Measurements from ENCODE around the gene OCIAD1. TPM values are rescaled to one million over a fixed set of nuclear protein-coding genes. Genes with fewer than 3 reads are reported as not detected.

The OCIAD1 gene
- total RNA-seq, 2 donors from 2014 or later, result 57.4 to 85.4 TPM

DNA sequence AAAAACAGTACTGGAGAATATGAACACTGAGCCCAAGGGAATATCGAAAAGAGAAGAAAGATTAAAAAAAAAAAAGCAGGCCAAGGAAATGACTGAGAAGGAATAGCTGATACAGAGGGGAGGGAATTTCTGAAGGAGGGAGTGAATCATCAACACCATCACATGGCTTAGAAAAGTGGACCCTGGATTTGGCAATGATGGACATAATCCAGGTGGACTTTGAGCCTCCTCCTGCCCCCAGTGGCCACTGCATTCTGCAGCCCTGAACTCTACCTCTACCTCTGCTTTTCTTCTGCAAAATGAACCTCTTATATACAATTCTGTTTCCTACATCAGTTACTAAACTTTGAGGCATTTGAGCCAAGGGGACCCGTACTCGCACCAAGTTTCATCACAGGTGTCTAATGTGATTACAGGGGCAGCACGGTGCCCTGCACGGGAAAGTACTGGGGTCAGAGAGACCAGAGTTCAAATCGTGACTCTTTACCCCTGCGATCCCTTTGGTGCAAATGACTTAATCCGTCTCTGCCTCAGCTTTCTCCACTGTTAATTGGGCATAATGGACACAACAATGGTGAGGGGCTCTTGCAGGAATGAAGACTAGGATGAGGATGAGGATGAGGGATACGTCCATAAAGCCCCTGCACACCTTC, 74.6 kb downstream of the OCIAD1 start:
- Histone ChIP-seq H3K36me3 (replicated peaks in 1 of 2; ENCODE audit: insufficient read depth in 1 of 2, low read depth in 2 of 2) (peaks cover 0 to 3% of the 10 kb centered on the region in 2 donors), H3K27ac (no peak overlapping the region), H3K4me3 (peak overlapping the region in 1 of 2 donors; percentile 76), H3K27me3 (no peaks in the 10 kb centered on the region), H3K9me3 (no peaks in the 10 kb centered on the region), H3K4me1 (peaks cover 18% of the 10 kb centered on the region)
- 63 to 67% methylated on average over 9 of the region's 9 CpGs for WGBS, 2 donors
- TF ChIP-seq POLR2A (IDR thresholded peaks at IDR 0.05), result no peak
- TF ChIP-seq, protein P1, sequence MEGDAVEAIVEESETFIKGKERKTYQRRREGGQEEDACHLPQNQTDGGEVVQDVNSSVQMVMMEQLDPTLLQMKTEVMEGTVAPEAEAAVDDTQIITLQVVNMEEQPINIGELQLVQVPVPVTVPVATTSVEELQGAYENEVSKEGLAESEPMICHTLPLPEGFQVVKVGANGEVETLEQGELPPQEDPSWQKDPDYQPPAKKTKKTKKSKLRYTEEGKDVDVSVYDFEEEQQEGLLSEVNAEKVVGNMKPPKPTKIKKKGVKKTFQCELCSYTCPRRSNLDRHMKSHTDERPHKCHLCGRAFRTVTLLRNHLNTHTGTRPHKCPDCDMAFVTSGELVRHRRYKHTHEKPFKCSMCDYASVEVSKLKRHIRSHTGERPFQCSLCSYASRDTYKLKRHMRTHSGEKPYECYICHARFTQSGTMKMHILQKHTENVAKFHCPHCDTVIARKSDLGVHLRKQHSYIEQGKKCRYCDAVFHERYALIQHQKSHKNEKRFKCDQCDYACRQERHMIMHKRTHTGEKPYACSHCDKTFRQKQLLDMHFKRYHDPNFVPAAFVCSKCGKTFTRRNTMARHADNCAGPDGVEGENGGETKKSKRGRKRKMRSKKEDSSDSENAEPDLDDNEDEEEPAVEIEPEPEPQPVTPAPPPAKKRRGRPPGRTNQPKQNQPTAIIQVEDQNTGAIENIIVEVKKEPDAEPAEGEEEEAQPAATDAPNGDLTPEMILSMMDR (IDR thresholded peaks at IDR 0.05), result peak in 6 of 7 experiments; percentile 10 to 36 (median 34)
- ATAC-seq, result peak; percentile 63
- peak; percentile 32 to 52 (median 44) for DNase-seq
- intact Hi-C loops (cut with DNase I), result loop anchor here (10.0 kb wide), 1 partner anchor 321 kb away; no protein-coding TSS in a partner anchor

- Histone ChIP-seq H3K27ac (peak within 1 kb of the TSS; percentile 50 to 63 (median 62)), H3K9me3 (no peaks in the 10 kb centered on the region), H3K4me1 (peaks cover 18% of the 10 kb centered on the region), H3K4me3 (peak within 1 kb of the TSS; percentile 76), H3K27me3 (no peaks in the 10 kb centered on the region), H3K36me3 (replicated peaks in 1 of 2; ENCODE audit: insufficient read depth in 1 of 2, low read depth in 2 of 2) (peaks cover 0 to 3% of the 10 kb centered on the region in 2 donors)
- TF ChIP-seq, protein P1 (IDR thresholded peaks at IDR 0.05), result peak in 6 of 7 experiments; percentile 11 to 58 (median 42)
- TF ChIP-seq POLR2A (IDR thresholded peaks at IDR 0.05), result peak; percentile 69 to 87 (median 81)
- ATAC-seq (peak; percentile 94), DNase-seq (peak; percentile 83 to 89 (median 89))
- intact Hi-C loops (cut with DNase I), result loop anchor here (10.0 kb wide), 1 partner anchor 322 kb away; no protein-coding TSS in a partner anchor
- WGBS, 2 donors, result 3 to 5% methylated on average over 17 to 46 of the region's 65 CpGs
These were observed 75.6 kb downstream of the OCIAD1 start, which contains the start of gene OCIAD2 for GRCh38 chr4:48906206-48907173. TSS of gene OCIAD2 (minus strand) at chr4:48906774. CDS start at chr4:48904549, 2,225 bp downstream.

DNA sequence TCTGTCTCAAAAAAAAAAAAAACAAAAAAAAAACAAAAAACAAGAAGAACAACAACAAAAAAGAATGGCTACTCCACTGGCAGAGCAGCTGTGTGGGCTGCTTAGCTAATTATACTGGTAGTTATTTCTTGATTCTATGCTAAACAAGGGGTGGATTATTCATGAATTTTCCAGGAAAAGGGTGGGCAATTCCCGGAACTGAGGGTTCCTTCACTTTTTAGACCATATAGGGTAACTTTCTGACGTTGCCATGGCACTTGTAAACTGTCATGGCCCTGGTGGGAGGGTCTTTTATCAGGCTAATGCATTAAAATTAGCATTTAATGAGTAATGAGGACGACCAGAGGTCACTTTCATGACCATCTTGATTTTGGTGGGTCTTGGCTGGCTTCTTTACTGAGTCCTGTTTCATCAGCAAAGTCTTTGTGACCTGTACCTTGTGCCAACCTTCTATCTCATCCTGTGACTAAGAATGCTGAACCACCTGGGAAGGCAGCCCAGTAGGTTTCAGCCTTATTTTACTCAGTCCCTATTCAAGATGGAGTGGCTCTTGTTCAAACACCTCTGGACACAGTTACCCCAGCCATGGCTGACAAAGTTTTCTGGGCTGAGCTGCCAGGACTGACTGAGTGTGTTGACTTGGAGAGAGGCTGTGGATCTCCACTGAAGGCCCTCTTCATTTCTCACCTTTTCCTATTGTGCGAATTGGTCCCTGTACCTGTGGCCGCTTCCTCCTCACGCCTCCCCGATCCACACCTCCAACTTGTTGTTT, 77.0 kb downstream of the OCIAD1 start:
- Histone ChIP-seq H3K4me3 (no peak overlapping the region), H3K27ac (no peak overlapping the region), H3K27me3 (no peaks in the 10 kb centered on the region), H3K4me1 (peaks cover 18% of the 10 kb centered on the region), H3K9me3 (no peaks in the 10 kb centered on the region), H3K36me3 (replicated peaks in 1 of 2; ENCODE audit: insufficient read depth in 1 of 2, low read depth in 2 of 2) (no peaks in the 10 kb centered on the region)
- no peak for ATAC-seq
- DNase-seq, result no peak
- intact Hi-C loops (cut with DNase I), result loop anchor here (10.0 kb wide), 1 partner anchor 323 kb away; no protein-coding TSS in a partner anchor
- 81 to 85% methylated on average over 7 of the region's 7 CpGs for WGBS, 2 donors
- TF ChIP-seq POLR2A (IDR thresholded peaks at IDR 0.05), result no peak
- TF ChIP-seq, protein P1 (IDR thresholded peaks at IDR 0.05), result no peak

GRCh38 chr4:48908687-48909086, 77.8 kb downstream of the OCIAD1 start:
- intact Hi-C loops (cut with DNase I), result loop anchor here (10.0 kb wide), 1 partner anchor 324 kb away; no protein-coding TSS in a partner anchor
- no peak for ATAC-seq
- H3K9me3 ChIP-seq, result no peaks in the 10 kb centered on the region

More at GRCh38 chr4:48908687-48909086, 77.8 kb downstream of the OCIAD1 start:
- no peaks in the 10 kb centered on the region for H3K36me3 ChIP-seq (replicated peaks in 1 of 2; ENCODE audit: insufficient read depth in 1 of 2, low read depth in 2 of 2)
- H3K27me3 ChIP-seq, result no peaks in the 10 kb centered on the region
- H3K4me3 ChIP-seq, result no peak overlapping the region
- TF ChIP-seq POLR2A (IDR thresholded peaks at IDR 0.05), result no peak
- TF ChIP-seq, protein P1 (IDR thresholded peaks at IDR 0.05), result no peak
- no peak for DNase-seq
- peaks cover 18% of the 10 kb centered on the region for H3K4me1 ChIP-seq
- no peak overlapping the region for H3K27ac ChIP-seq
